IMR-90 (cell line): Measurements from ENCODE around the gene TMEM63C.

Experiments used
- FOS ChIP-seq: fragments of 150-350 bp; IDR thresholded peaks from 2 replicates; pipeline ENCODE4 v1.6.1; 2016; ENCODE audit warnings: low read depth, low read length
- MAFK ChIP-seq: IDR thresholded peaks from 2 replicates; pipeline ENCODE4 v1.6.1; 2012; ENCODE audit warnings: low read depth, low read length, improper control_type of control experiment
- MXI1 ChIP-seq: IDR thresholded peaks from 2 replicates; pipeline ENCODE4 v1.6.1; 2012; ENCODE audit warnings: low read depth, mild to moderate bottlenecking, low read length, moderate library complexity, borderline replicate concordance
- POLR2A ChIP-seq: IDR thresholded peaks from 2 replicates; pipeline ENCODE4 v1.6.1; 2012; ENCODE audit warnings: mild to moderate bottlenecking, low read depth, low read length
- RFX5 ChIP-seq: IDR thresholded peaks from 2 replicates; pipeline ENCODE4 v1.8.0; 2012; ENCODE audit warnings: low read depth, mild to moderate bottlenecking, low read length, moderate library complexity
- SMC3 ChIP-seq: fragments of 150-350 bp; IDR thresholded peaks from 2 replicates; pipeline ENCODE4 v1.6.1; 2016; ENCODE audit warnings: low read depth, mild to moderate bottlenecking, antibody characterized with exemption, low read length, moderate library complexity
- USF2 ChIP-seq: fragments of 150-350 bp; IDR thresholded peaks from 2 replicates; pipeline ENCODE4 v1.6.1; 2017; ENCODE audit warnings: mild to moderate bottlenecking, antibody characterized with exemption, low read length, low read depth
- TF ChIP-seq, protein P1 (sequence below): conservative IDR thresholded peaks from 2 replicates; pipeline ENCODE4 v1.5.1; 2012; ENCODE audit warnings: mild to moderate bottlenecking, low read depth, low read length, improper control_type of control experiment

GRCh38 chr14:77140359-77141213, 41.0 kb upstream of the TMEM63C start:
- TF ChIP-seq, protein P1, sequence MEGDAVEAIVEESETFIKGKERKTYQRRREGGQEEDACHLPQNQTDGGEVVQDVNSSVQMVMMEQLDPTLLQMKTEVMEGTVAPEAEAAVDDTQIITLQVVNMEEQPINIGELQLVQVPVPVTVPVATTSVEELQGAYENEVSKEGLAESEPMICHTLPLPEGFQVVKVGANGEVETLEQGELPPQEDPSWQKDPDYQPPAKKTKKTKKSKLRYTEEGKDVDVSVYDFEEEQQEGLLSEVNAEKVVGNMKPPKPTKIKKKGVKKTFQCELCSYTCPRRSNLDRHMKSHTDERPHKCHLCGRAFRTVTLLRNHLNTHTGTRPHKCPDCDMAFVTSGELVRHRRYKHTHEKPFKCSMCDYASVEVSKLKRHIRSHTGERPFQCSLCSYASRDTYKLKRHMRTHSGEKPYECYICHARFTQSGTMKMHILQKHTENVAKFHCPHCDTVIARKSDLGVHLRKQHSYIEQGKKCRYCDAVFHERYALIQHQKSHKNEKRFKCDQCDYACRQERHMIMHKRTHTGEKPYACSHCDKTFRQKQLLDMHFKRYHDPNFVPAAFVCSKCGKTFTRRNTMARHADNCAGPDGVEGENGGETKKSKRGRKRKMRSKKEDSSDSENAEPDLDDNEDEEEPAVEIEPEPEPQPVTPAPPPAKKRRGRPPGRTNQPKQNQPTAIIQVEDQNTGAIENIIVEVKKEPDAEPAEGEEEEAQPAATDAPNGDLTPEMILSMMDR: no peak
- TF ChIP-seq POLR2A (no peak), USF2 (no peak), FOS (no peak), SMC3 (no peak), RFX5 (no peak), MAFK (no peak), MXI1 (no peak)
